T-helper 1 cell (primary cell): ENCODE results near the gene CRKL.
"Not testable (repeated sequence)": the region's sequence is repeated elsewhere in the genome, so short reads cannot be mapped to it uniquely, and the experiment has no call there.

Source experiments
- DNase-seq, 5 donors: peaks; one replicate each; pipeline ENCODE4 v3.0.0-alpha.2; 2012 to 2020

Gene CRKL

DNA sequence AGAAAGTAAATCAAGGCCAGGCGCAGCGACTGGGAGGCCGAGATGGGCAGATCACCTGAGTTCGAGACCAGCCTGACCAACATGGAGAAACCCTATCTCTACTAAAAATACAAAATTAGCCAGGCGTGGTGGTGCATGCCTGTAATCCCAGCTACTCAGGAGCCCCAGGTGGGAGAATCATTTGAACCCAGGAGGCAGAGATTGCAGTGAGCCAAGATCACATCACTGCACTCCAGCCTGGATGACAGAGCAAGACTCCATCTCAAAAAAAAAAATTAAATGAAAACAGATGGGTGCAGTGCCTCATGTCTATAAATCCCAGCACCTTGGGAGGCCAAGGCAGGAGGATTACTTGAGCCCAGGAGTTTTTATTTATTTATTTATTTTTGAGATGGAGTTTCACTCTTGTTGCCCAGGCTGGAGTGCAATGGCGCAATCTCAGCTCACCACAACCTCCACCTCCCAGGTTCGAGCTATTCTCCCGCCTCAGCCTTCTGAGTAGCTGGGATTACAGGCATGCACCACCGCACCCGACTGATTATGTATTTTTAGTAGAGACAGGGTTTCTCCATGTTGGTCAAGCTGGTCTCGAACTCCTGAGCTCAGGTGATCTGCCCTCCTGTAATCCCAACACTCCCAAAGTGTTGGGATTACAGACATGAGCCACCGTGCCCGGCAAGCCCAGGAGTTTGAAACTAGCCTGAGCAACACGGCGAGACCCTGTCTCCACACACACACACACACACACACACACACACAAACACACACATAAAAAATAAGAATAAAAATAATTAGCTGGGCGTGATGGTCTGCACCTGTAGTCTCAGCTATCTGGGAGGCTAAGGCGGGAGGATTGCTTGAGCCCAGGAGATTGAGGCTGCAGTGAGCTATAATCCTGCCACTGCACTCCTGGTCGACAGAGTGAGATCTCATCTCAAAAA, 15.8 kb upstream of the CRKL start:
- DNase-seq, result not testable (repeated sequence)

DNA sequence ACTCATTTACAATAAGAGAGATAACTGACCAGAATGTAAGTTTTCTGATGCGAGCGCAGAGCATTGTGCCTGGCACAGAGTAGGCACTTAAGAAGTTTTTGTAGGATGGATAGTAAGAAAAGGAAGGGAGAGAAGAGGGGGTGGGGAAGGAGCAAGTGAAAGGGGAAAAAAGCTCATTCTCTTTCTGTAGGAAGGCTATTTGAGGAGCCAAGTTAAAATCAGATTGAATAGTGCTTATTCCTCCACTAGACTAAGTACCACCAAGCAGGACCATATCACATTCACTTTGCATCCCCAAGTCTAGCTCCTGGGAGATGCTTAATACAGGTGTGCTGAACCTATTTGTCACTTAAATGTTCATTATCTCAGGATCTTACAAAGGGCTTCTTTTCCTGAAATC, 14.1 kb upstream of the CRKL start:
- DNase-seq, result no peak

DNA sequence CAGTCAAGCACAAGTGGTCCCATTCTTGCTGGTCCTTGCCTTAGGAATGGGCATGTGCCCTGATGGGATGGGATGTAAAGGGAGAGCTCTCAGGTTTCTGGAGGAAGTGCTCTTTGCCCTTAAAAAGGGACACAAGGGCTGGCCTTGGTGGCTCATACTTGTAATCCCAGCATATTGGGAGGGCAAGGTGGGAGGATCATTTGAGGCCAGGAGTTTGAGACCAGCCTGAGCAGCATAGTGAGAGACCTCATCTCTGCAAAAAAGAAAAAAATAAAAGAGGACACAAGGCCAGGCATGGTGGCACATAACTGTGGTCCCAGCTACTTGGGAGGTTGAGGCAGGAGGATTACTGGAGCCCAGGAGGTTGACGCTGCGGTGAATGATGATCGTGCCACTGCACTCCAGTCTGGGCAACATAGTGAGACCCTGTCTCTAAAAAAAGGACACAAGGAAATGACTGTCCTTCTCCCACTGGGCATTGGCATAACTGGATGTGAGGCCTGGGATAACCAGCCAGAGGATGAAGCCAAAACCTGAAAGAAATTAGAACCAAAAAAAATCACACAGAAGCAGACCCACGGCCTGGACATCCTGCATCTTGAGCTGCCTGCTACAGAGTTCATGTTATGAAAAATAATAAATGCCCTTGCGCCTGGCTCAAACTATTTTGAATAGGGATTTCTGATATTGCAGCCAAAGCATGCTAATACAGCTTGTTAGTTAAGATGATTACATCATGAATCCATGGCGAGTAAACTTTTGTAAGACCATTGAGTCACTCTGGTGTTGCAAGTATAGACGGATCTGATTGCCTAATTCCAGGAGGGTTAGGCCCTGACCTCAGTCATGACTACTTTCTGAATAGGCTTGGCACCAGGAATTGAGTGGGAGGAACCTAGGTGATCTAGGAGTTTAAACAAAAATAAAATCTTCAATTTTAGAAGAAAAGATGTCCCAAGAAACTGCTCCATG, 12.9 kb upstream of the CRKL start:
- DNase-seq, result no peak

DNA sequence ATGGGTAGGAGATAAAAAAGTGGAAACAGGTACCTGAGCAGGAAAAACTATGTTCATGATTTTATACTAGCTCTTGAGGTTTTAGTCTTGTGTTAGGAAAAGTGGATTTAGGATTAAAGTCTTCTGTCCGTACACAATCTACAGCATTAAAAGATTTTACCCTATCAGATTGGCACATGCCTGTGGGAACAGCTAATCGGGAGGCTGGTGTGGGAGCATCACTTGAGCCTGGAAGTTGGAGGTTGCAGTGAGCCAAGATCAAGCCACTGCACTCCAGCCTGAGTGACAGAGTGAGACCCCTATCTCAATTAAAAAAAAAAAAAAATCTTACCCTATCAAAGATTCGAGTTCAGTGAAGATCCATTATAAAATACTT, 12.2 kb upstream of the CRKL start:
- no peak for DNase-seq

GRCh38 chr22:20905415-20906386, 11.5 kb upstream of the CRKL start:
- DNase-seq, result no peak

DNA sequence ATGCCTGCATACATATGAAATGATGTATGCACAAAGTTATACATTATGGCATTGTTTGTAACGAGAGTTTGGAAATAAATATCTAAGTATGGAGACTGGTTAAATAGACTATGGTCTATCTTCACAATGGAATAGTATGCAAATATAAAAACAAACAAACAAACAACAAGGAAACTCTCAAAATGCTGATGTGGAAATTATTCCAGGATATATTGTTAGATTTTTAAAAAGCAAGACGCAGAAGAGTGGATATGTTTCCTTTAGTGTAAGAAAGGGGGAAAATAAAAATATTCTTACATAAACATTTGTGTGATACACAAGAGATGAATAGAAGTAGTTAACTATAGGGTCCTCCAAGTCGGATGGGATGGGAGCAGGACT, 10.8 kb upstream of the CRKL start:
- DNase-seq, result no peak

- DNase-seq, result not testable (repeated sequence)
Observed at GRCh38 chr22:20908717-20909116, 8.5 kb upstream of the CRKL start.

DNA sequence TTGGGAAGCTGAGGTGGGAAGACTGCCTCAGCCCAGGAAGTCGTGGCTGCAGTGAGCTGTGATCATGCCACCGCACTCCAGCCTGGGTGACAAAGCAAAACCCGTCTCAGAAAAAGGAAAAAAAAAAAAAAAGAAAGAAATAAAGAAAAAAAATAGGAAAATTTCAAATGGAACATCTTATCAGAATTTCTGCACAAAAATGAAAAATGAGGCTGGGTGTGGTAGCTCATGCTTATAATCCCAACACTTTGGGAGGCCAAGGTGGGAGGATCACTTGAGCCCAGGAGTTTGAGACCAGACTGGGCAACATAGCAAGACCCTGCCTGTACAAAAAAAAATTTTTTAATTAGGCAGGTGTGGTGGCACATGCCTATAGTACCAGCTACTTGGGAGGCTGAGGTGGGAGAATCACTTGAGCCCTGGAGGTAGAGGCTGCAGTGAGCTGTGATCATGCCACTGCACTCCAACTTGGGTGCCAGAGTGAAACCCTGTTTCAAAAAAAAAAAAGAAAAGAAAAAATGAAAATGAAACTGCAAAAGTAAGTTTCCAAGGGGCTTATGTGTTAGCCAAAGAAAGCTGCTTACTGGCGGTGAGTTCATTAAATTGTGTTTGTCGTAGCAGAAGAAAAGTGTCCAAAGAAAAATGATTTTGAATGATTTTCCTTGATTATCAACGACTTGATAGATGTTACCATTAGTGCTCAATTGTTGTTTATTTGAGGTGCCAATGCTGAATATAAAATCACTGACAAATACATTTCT, 7.5 kb upstream of the CRKL start:
- no peak for DNase-seq

- DNase-seq, result no peak
Observed at GRCh38 chr22:20912494-20912893, 4.7 kb upstream of the CRKL start.

- DNase-seq, result no peak
Observed at GRCh38 chr22:20918663-20919218, 1.5 kb downstream of the CRKL start.

- no peak for DNase-seq
Observed at GRCh38 chr22:20919718-20920117, 2.5 kb downstream of the CRKL start.

DNA sequence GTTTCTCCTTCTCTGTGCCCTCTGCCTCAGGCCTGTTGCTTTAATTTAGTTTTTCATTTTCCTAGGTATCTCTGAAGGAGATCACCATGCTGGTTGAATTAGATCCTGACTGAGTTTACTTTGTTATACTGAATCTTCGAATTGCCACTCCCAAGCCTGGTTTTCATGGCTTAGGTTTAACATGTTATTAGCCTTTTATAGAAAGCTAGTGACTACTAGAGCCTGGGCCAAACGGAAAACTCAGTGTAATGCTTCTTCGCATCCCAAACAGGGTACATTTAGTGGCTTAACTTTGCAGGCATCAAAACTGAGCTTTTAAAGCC, 3.6 kb downstream of the CRKL start:
- no peak for DNase-seq

- DNase-seq, result no peak
Observed at GRCh38 chr22:20922141-20922751, 5.0 kb downstream of the CRKL start.

- no peak for DNase-seq
Observed at GRCh38 chr22:20926243-20926642, 9.0 kb downstream of the CRKL start.

DNA sequence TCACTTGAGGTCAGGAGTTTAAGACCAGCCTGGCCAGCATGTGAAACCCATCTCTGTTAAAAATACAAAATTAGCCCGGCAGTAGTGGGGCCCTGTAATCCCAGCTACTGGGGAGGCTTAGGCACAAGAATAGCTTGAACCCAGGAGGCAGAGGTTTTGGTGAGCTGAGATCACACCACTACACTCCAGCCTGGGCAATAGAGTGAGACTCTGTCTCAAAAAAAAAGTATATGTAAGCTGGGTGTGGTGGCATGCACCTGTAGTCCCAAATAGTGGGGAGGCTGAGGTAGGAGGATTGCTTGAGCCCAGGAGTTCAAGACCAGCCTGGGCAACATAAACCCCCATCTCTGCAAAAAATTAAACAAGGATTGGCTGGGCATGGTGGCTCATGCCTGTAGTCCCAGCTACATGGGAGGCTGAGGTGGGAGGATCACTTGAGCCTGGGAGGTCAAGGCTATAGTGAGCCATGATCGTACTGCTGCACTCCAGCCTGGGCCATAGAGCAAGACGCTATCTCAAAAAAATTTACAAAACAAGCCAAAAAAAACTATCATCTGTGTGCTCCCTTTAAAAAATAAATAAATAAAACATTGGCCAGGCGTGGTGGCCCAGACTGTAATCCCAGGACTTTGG, 10.8 kb downstream of the CRKL start:
- no peak for DNase-seq

GRCh38 chr22:20928573-20928967, 11.4 kb downstream of the CRKL start:
- DNase-seq, result no peak

GRCh38 chr22:20930004-20930403, 12.8 kb downstream of the CRKL start:
- no peak for DNase-seq

- DNase-seq, result not testable (repeated sequence)
Observed at GRCh38 chr22:20930435-20930834, 13.2 kb downstream of the CRKL start.

- no peak for DNase-seq
Observed at GRCh38 chr22:20931126-20931654, 14.0 kb downstream of the CRKL start.

DNA sequence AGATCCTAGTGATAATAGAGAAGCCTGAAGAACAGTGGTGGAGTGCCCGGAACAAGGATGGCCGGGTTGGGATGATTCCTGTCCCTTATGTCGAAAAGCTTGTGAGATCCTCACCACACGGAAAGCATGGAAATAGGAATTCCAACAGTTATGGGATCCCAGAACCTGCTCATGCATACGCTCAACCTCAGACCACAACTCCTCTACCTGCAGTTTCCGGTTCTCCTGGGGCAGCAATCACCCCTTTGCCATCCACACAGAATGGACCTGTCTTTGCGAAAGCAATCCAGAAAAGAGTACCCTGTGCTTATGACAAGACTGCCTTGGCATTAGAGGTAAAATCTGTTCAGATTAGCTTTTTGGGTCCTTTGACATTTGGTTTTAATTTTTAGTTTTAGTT, 16.7 kb downstream of the CRKL start:
- DNase-seq, result no peak
